Measurements from ENCODE around the gene RNF114.

Gene RNF114

GRCh38 chr20:49966861-49967260 is 30.7 kb downstream of the RNF114 start:
- no peaks in the 10 kb centered on the region for H3K9me3 ChIP-seq (ENCODE audit: insufficient read depth, low read depth, low read length)
- H4K20me1 ChIP-seq (ENCODE audit: insufficient read depth, low read length, poor library complexity, severe bottlenecking), result no peaks in the 10 kb centered on the region
- TF ChIP-seq EZH2phosphoT487 (IDR thresholded peaks at IDR 0.05; ENCODE audit: borderline replicate concordance), result no peak
- TF ChIP-seq CTCF (conservative IDR thresholded peaks at IDR 0.05; ENCODE audit: low read length), result no peak
- no peaks in the 10 kb centered on the region for H3K9me2 ChIP-seq (replicated peaks; ENCODE audit: low read depth, low read length)
- H2AFZ ChIP-seq (ENCODE audit: low read length), result no peak overlapping the region
- no peaks in the 10 kb centered on the region for H3K27me3 ChIP-seq (ENCODE audit: insufficient read depth, low read length, poor library complexity, severe bottlenecking)
- no peaks in the 10 kb centered on the region; the same call in 1 of the 2 replicates for H3K36me3 ChIP-seq (ENCODE audit: insufficient read depth, low read length)
- H3K4me1 ChIP-seq (ENCODE audit: insufficient read depth, low read length, poor library complexity, severe bottlenecking), result no peaks in the 10 kb centered on the region
- no peak overlapping the region for H3K4me3 ChIP-seq (ENCODE audit: low read length, poor library complexity, severe bottlenecking)
- H3K79me2 ChIP-seq (ENCODE audit: insufficient read depth, low read length), result no peaks in the 10 kb centered on the region
- H3K4me2 ChIP-seq (ENCODE audit: low read depth, low read length, poor library complexity, severe bottlenecking), result no peak overlapping the region
- H3F3A ChIP-seq (ENCODE audit: low read depth), result no peaks in the 10 kb centered on the region
- H3K9ac ChIP-seq (ENCODE audit: low read depth, low read length, poor library complexity, severe bottlenecking), result no peak overlapping the region

- Histone ChIP-seq H2AFZ (ENCODE audit: low read length) (no peak overlapping the region), H3K79me2 (ENCODE audit: insufficient read depth, low read length) (no peaks in the 10 kb centered on the region), H3K9ac (ENCODE audit: low read depth, low read length, poor library complexity, severe bottlenecking) (no peak overlapping the region), H3K9me2 (replicated peaks; ENCODE audit: low read depth, low read length) (no peaks in the 10 kb centered on the region), H3K27me3 (ENCODE audit: insufficient read depth, low read length, poor library complexity, severe bottlenecking) (no peaks in the 10 kb centered on the region), H3K4me1 (ENCODE audit: insufficient read depth, low read length, poor library complexity, severe bottlenecking) (no peaks in the 10 kb centered on the region), H3K9me3 (ENCODE audit: insufficient read depth, low read depth, low read length) (no peaks in the 10 kb centered on the region), H3K4me3 (ENCODE audit: low read length, poor library complexity, severe bottlenecking) (no peak overlapping the region), H4K20me1 (ENCODE audit: insufficient read depth, low read length, poor library complexity, severe bottlenecking) (no peaks in the 10 kb centered on the region), H3F3A (ENCODE audit: low read depth) (no peaks in the 10 kb centered on the region), H3K4me2 (ENCODE audit: low read depth, low read length, poor library complexity, severe bottlenecking) (no peak overlapping the region), H3K36me3 (ENCODE audit: insufficient read depth, low read length) (no peaks in the 10 kb centered on the region; the same call in 1 of the 2 replicates)
- no peak for TF ChIP-seq CTCF (conservative IDR thresholded peaks at IDR 0.05; ENCODE audit: low read length)
- TF ChIP-seq EZH2phosphoT487 (IDR thresholded peaks at IDR 0.05; ENCODE audit: borderline replicate concordance), result no peak
Observed at GRCh38 chr20:49969234-49969633, 33.0 kb downstream of the RNF114 start.

GRCh38 chr20:49969946-49970345 is 33.7 kb downstream of the RNF114 start:
- Histone ChIP-seq H3K27me3 (ENCODE audit: insufficient read depth, low read length, poor library complexity, severe bottlenecking) (no peaks in the 10 kb centered on the region), H3K4me3 (ENCODE audit: low read length, poor library complexity, severe bottlenecking) (no peak overlapping the region), H3K4me1 (ENCODE audit: insufficient read depth, low read length, poor library complexity, severe bottlenecking) (no peaks in the 10 kb centered on the region), H3K36me3 (ENCODE audit: insufficient read depth, low read length) (no peaks in the 10 kb centered on the region; the same call in 1 of the 2 replicates), H3K9me2 (replicated peaks; ENCODE audit: low read depth, low read length) (no peaks in the 10 kb centered on the region), H3K79me2 (ENCODE audit: insufficient read depth, low read length) (no peaks in the 10 kb centered on the region), H3K9me3 (ENCODE audit: insufficient read depth, low read depth, low read length) (no peaks in the 10 kb centered on the region), H3F3A (ENCODE audit: low read depth) (no peaks in the 10 kb centered on the region), H3K4me2 (ENCODE audit: low read depth, low read length, poor library complexity, severe bottlenecking) (no peak overlapping the region), H3K9ac (ENCODE audit: low read depth, low read length, poor library complexity, severe bottlenecking) (no peak overlapping the region), H4K20me1 (ENCODE audit: insufficient read depth, low read length, poor library complexity, severe bottlenecking) (no peaks in the 10 kb centered on the region), H2AFZ (ENCODE audit: low read length) (no peak overlapping the region)
- no peak for TF ChIP-seq EZH2phosphoT487 (IDR thresholded peaks at IDR 0.05; ENCODE audit: borderline replicate concordance)
- no peak for TF ChIP-seq CTCF (conservative IDR thresholded peaks at IDR 0.05; ENCODE audit: low read length)
